ENCODE data around the gene HAO1. TPM values are rescaled to one million over a fixed set of nuclear protein-coding genes. Genes with fewer than 3 reads are reported as not detected.

Gene HAO1
- total RNA-seq, 2 donors from 2014 or later = not detected

Other genes starting within 250 kb of the HAO1 start
- gene TMX4, start 79.3 kb upstream of the HAO1 start, total RNA-seq = 10 to 100 TPM; 41.5 to 44.4 TPM
- gene PLCB1, start 191.8 kb upstream of the HAO1 start, total RNA-seq = 10 to 100 TPM; 12.3 to 13.4 TPM

Measured in natural killer cell treated with Interleukin-12 subunit alpha and Interleukin-12 subunit beta and Interleukin-15 and Interleukin-18, amount 100 ng/mL, for 72 hours (primary cell).